CD1c-positive myeloid dendritic cell (primary cell): ENCODE measurements around the gene HS3ST3A1.

ENCODE experiments used
- DNase-seq: peaks from one replicate; pipeline ENCODE4 v3.0.0-alpha.2; 2016; ENCODE audit errors: extremely low spot score

Gene HS3ST3A1

DNA sequence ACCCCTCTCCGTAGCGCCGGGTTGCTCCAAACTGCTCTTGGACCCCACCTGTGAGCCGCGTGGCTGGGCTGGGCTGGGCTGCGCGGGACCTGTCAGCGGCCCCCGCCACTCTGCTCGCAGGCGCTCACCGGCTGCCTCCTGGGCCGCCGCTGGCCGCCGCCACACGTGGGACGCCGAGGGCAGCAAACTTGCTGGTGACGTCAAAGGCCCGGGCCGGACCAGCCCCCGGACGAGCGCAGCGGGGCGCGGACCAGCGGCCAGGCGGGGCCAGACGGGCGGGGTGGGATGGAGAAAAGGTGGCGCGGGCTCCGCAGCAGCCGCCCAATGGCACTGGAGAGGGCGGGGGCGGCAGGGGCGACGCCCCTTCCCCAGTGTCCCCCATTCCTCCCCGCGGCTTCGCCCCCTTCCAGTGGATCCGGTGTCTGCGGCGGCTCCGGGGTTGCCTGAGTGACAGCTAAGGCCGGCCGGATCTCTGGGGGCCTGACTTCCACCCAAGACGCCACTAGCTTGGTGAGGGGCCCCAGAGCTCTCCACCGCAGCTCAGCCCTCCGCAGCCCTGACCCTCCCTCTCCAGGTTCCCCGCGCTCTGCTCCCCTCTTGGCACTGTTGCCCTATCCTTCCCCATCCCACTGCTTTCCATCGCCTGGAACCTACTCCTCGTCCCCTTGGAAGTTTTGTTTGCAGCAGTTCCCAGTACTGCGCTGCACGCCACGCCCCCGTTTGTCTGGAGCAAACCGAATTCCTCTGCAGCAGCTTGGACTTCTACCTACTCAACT, at the start of gene HS3ST3A1:
Gene HS3ST3A1 (minus strand): TSS at position 154 of the 776 bp plus-strand sequence. CDS start 800 bp downstream, outside the sequence.
- DNase-seq, result no peak

DNA sequence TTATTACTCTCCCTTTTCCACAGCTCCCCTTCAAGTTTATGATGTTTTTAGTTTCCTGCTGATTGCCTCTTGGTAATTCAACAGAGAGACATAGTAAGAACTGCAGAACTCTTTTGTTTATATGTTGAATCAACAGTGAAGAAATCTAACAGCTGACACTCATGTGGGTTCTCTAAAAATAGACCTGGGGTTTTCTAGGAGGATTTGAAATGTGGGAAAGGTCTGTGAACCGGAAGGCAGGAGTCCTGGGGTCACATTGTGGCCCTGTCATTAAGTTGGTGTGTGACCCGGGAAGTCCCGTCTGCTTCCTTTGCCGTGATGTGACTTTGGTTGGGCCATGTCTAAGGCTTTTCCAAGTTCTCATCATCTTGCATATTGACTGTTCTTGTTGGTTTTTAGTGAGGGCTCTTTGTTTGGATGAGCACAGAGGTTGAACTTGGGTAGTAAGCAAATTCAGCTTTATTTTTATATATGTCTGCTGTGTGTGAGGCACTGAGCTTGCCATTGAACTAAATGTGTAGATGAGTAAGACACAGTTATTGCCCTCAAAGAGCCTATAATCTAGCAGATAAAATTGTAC, 48.5 kb upstream of the HS3ST3A1 start:
- DNase-seq, result no peak

DNA sequence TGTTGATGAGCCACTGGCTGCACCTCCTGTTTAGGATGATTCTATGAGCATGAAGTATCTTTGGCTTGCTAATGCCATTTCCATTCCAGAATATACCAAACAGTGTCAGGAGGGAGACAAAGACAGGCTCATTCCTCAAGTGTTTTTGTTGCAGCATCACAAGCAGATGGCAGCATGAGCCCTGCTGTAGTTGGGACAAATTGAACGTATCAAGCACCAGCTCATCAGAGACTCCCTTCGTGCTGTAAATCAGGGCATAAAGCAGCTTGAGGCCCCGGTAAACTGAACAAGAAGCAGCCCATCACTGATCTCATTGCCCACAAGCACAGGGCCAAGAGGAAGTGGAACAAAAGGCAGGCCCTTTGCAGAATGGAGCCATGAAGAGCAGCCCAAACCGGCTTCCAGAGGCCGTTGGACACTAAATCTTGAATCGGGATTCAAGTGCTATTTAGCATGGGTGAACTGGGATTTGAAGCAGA, 45.9 kb upstream of the HS3ST3A1 start:
- DNase-seq, result no peak

DNA sequence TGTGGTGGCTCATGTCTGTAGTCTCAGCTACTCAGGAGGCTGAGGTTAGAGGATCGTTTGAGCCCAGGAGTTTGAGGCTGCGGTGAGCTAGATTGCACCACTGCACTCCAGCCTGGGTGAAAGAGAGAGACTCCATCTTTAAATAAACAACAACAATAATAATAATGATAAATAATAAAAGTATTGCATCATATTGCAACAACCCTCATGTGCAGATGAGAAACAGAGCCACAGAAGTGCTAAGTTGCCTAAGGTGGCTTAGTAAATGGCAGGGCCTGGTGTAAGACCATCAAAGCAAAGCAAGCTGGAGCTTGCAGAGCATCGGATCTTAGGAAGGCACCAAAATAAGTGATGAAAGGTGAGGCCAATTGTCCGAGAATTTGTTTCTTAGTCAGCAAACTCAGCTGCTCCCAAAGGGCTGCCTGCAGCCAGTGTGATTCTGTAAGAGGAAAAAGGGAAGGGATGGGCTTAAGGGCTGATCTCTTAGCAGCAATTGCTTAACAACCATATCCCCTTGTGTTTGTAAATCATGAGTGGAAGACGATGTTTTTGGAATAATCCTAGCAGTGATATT, 45.3 kb upstream of the HS3ST3A1 start:
- DNase-seq, result no peak

DNA sequence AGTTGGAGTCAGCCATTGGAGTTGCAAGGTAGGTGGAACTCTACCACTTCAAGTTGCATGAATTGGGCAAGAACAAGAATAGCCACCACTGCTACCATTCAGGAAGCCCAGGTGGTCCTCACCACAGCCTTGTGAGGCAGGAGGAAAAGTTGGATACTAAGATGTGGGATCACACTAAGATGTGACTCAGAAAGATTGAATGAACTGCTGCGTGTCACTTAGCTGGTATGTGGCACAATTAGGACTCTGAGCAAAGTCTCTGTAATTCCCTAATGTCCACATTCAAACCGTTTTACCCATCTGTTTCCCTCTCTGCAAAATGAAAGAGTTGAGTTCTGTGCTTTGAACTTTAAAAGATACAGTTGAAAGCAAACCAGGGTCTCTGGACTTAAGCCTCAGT, 44.7 kb upstream of the HS3ST3A1 start:
- DNase-seq, result no peak

DNA sequence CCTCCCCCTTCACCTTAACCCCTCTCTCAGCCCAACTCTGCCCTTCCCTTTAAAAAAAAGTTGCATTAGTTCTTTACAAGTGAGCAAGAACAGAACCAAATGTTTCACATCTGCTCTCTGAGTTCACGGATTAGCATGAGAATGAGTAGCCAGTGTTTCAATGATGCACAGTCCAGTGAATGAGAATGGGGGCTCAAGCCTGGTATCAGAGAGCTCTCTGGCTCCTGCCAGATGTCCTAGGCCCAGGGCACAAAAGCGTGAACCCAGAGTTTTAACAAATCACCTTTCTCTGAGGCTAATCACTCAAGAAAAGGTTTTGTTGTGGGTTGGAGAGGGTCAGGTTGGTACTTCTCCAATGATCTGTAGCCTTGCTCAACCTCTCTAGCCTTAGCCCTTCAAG, 41.5 kb upstream of the HS3ST3A1 start:
- no peak for DNase-seq

DNA sequence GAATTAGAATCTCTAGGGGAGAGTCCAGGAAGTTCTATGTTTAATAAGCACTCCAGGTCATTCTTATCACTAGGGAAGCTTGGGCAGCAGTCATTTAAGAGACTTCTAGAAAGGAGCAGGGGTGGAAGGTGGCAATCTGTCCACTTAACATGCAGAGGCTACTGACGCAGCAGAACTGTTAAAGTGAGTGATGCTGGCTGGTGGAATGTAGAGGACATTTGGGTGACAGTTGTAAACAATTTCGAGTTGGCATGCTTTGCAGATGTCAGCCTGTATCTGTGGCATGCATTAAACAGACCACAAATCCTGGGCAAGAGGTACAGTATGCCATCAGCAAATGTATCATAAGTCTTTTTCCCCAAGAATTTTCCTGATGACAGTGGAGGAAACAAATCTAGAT, 40.5 kb upstream of the HS3ST3A1 start:
- DNase-seq, result no peak

DNA sequence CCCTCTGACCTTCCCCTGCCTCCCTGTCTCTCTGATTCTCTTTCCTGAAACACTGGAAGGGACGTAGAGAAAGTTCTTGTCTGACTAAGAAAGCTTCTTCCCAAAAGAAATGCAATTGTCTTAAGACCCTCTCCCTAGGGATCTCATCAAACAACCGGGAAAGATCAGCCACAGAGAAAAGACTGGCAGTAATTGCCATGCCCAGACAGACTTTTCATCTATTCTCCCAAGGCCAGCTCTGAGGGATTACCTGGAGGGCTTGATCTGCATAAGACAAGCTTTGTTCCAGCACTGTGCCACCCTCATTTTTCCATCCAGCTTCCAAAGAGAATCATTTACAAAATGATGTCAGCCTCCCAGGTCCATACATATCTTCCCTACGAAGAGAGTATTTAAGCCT, 38.8 kb upstream of the HS3ST3A1 start:
- no peak for DNase-seq

DNA sequence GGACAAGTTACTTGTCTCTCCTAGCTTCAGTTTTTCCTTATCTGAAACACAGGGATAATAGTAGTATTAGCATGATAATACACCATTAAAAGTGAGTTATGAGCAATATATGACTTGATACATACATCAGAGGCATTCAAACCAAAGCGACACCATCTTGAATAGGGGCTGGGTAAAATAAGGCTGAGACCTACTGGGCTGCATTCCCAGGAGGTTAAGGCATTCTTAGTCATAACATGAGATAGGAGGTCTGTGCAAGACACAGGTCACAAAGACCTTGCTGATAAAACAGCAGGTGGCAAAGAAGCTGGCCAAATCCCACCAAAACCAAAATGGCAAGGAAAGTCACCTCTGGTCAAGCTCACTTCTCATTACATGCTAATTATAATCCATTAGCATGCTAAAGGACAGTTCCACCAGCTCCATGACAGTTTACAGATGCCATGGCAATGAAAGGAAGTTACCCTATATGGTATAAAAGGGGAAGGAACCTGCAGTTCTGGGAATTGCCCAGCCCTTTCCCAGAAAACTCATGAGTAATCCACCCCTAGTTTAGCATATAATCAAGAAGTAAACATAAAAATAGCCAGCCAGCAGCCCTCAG, 37.2 kb upstream of the HS3ST3A1 start:
- DNase-seq, result peak; percentile 78

DNA sequence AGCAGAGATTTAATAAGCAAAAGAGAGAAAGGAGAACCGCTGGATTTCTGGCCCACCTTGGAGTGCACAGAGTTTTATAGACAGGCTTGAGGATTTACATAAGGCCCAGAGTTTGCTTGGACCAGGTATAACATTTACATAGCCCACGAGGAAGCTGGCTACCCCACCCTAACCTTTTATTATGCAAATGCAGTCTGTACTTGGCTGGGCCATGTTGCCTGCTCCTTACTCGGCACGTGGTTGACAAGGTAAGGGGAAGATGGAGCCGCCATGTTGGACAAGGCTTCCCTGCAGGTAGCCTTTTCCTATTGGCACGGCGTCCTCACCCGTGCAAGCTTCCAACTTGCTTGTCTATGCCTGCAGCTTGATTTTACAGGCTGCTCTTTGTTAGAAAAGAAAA, 35.2 kb upstream of the HS3ST3A1 start:
- no peak for DNase-seq

DNA sequence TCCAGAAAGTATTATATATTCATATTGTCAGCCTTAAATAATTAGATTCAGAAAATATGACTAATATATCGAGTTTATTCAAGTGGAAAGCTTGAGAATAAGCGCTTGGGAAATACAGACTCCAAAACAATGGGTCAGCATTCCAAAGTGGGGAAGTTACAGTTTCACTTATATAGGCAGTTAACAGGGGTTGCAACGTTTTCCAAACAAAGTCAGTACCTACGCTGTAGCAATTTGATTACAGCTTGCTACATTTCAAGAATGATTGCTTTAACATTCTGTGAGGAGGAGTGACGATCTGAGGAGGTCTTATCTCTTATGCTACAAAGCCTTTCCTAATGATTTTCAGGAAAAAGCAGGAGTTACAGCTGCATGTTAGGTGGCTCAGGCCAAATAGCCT, 34.2 kb upstream of the HS3ST3A1 start:
- DNase-seq, result peak; percentile 5

DNA sequence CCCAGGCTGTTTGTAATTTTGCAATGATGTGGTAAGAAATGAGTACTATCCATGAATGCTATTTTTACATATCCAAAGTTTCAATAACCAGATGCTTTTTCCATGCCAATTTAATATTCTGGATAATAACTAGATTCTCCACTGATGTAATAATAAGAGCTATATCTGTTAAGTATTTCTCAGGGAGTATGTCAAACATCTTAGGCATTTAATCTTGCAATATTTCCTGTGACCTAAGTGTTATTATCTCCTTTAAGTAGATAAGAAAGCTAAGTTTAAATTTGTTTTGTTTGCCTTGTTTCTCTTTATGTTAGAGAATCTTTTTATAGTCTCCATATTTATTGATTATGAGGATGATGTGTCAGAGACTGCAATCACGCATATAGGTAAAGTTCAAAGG, 32.3 kb upstream of the HS3ST3A1 start:
- no peak for DNase-seq

DNA sequence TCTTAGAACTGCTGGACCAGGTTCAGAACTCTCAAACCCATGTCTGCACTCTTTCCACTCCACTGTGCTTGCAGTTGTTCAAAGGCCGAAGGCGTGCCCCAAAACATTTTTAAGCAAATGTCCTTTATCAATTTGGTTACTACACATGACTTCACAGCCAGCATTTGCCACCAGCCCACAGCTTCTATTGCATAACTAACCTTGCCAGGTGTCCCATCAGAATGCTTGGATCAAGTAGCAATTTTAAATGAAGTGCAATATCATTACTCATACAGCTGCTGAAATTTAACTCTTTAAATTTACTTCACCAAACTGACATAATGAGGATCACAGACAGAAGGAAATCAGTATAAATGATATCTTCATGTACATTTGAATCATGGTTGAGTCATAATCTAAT, 29.8 kb upstream of the HS3ST3A1 start:
- DNase-seq, result no peak

DNA sequence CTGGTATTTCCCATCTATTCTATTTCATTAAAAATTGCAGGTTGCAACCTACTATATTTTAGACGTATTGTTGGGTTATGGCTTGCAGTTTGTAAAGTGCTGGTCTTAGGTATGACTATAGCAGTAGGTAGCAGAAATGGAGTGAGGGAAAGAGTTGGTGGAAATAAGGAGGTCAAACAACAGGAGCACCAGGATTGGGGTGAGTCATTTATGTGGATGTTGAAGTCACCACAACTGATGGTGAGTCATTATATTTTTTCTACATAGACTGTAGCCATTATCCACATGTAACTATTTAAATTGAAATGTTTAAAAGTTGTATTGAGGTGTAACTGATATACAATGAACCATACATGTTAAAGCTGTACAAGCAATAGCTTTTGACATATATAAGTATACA, 25.0 kb upstream of the HS3ST3A1 start:
- DNase-seq, result no peak

DNA sequence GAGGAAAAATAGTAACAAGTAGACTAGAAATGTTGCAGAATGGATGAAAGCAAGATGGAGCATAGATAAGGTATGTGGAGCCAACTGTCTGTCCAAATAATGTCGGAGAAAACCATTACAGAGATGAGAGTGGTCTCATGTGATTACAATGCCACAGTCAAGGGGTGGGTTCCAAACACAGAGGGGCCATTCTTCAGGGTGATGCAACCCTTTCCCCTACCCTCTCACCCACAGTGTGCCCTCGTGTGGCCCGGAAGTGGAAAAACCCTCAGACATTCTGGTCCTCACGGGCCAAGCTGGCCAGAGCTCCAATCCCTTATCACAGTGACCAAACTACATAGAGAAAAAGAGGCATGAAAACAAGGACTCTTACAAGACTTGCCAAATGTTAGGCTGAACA, 17.7 kb upstream of the HS3ST3A1 start:
- DNase-seq, result no peak

DNA sequence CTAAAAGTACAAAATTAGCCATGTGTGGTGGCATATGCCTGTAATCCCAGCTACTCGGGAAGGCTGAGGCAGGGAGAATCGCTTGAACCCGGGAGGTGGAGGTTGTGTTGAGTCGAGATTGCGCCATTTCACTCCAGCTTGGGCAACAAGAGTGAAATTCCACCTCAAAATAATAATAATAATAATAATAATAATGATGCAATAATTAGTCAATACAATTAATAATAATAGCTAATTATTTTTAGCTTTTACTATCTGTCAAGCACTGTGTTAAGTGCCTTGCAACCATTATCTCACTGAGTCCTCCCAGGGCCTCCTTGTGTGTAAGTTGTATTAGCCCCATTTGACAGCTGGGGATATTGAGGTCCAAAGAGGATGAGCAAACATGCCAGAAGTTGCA, 14.3 kb upstream of the HS3ST3A1 start:
- no peak for DNase-seq

DNA sequence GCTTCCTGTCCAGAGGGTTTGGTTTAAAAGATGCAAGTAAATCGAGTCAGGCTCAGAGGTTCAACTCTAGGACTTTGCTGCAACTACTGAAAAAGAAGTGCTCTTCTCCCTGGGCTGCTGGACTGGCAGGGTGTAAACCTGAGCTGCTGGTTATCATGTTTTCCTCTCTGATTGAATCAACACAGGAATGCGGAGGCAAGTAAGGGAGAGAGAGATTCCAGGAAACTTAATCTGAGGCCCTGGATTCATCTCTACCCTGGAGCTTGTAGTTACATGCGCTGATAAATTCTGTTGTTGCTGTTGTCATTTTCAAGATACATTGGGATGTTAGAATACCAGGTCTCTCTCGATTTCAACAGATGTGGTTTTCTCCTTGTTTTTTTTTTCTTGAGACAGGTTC, 8.2 kb upstream of the HS3ST3A1 start:
- no peak for DNase-seq

DNA sequence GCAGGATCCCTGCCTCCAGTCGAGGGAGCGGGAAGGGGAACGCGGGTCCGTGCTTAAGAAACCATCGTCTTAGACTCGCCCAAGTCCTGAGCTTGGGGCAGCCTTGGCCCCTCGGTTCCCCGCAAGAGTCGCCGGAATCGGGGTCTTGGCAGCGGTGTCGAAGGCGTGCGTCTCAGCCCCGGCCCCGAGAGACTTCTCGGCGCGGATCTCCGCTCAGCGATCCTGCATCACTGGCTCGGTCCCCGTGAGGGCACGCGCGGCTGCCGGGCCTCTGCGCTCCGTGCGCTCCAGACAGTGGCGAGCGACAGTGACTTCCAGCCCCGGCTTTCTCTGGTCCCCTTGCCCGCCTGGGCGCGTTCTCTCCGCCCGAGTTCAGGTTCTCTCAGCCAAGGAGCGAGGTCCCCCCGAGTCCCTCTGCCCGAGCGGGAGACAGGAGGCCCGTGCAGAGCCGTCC, 380 bp downstream of the HS3ST3A1 start:
- DNase-seq, result no peak

DNA sequence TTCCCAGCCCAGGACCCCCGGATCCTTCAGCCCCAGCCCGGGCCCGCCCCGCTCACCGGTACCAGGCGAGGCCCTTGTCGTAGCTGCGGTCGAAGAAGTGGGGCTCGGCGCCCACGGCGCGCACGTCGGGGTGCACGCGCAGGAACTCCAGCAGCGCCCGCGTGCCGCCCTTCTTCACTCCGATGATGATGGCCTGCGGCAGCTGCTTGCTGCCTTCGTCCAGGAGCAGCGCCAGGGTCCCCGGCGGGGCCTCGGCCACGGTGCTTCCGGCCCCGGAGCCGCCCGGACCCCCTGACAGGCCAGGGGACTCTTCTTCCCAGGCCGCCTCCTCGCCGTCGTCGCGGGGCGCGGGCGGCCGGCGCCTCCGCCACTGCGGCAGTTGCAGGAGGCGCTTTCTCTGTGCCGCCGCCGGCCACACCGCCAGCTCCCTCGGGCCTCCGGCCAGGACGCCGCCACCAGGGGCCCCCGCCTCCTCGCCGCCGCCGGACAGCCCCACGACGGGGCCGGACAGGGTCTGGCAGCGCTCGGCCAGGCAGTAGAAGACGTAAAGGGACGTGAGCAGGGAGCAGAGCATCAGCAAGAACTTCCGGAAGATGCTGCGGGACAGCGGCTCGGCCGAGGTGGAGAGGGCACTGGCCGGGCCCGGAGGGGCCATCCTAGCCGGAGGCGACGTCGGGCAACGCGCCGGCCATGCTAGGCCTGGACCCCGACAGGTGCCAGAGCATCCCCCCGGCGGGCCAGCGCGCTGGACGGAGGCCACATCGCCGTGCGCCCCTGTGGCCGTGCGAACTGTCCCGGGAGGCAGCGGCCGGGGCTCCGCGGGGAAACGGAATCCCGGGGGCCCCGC, 1.0 kb downstream of the HS3ST3A1 start:
- no peak for DNase-seq

DNA sequence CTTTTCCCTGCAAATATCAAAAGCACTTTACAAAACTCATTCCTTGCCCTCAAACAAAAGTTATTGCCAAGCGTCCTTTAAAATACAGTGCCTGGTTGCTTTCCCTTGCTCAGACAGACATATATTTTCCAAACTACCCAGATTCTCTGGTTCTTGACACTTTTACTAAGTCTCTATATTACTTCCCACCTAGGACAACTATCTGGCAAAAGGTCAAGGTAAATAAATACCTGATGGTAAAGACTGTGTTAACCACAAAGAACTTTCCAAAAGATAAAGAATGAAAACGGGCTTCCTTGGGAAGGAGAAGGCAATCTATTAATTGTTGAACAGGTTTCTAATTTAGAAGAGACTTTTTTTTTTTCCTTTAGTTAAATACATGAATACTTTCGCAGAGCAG, 1.9 kb downstream of the HS3ST3A1 start:
- DNase-seq, result no peak

DNA sequence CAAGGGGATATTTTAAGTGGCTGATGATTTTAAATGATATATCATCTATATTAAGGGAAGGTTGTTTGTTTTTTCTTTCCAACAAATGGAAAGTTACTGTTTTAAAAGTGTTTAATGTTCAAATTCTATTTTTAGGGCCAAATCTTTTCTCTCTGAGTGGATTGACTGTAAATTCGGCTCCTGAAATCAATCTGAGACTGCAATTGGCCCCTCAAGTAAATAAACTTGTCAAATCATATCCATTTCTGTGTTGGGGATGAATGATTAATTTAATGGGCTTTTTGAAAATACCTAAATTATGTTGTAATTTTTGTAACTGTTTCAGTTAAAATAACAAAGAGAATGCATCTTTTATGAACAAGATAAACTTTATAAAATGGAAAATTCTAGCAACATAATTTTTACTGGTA, 2.6 kb downstream of the HS3ST3A1 start:
- DNase-seq, result no peak
